ENCODE measurements around the gene MARVELD1. TPM values are rescaled to one million over a fixed set of nuclear protein-coding genes. Genes with fewer than 3 reads are reported as not detected.
A peak's percentile ranks its signal among the peaks of the same experiment; 100 is the strongest.

The MARVELD1 gene
- total and polyA plus RNA-seq, 2 of the 8 experiments (the other 6 are each of a cell fraction or from before 2014, with no cell fraction given) = 28.1 to 37.3 TPM

DNA sequence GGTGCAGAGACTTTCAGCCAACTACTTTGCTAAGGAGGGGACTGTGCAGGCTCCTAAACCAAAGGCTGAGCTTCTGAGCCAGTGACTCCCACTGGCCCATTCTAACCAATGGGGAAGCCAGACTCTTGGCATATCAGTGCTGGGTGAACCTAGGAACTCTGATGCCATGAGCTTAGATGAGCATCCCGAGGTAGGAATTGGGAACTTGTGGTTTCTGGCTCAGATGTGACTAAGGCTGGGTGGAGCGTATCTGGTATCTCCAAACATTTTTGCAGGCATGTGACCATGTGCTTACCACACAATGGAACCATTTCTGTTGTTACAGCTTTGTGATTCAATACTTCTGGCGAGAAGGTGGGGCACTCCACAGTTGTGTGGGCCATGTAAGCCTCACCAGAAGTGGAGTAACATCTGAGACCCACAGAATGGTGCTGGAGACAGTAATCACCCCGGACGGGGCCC is 23.9 kb upstream of the MARVELD1 start:
- H4K91ac ChIP-seq (replicated peaks; ENCODE audit: insufficient read length, low read length) = no peak overlapping the region
- no peak overlapping the region for H3K9ac ChIP-seq (replicated peaks in 1 of 4; ENCODE audit: extremely low read depth in 1 of 4, low read depth in 3 of 4, low read length in 3 of 4)
- H4K8ac ChIP-seq (ENCODE audit: extremely low read depth, insufficient read depth, low read length) = no peak overlapping the region
- H3K9me3 ChIP-seq (ENCODE audit: insufficient read depth in 2 of 2, low read depth in 1 of 2, low read length in 1 of 2) = no peaks in the 10 kb centered on the region
- H3K36me3 ChIP-seq (ENCODE audit: control insufficient read depth in 2 of 4, insufficient read depth in 4 of 4, low read length in 3 of 4) = 0 out of 8 replicates have a peak, but pooled peaks cover 0 to 2% (median 0%) of the 10 kb centered on the region in 4 experiments
- H3K23ac ChIP-seq (ENCODE audit: insufficient read length) = no peak overlapping the region
- no peak overlapping the region for H4K5ac ChIP-seq (ENCODE audit: insufficient read length, low read depth, low read length)
- no peak overlapping the region for H2BK15ac ChIP-seq (ENCODE audit: low read length)
- H3K4me1 ChIP-seq (replicated peaks in 1 of 4; ENCODE audit: control insufficient read depth in 3 of 4, insufficient read depth in 4 of 4, low read length in 3 of 4) = peaks cover 0 to 8% (median 4%) of the 10 kb centered on the region in 4 experiments; a peak in 4 of 7 replicates
- no peak overlapping the region for H3K56ac ChIP-seq (replicated peaks; ENCODE audit: insufficient read length, low read depth, low read length)
- FAIRE-seq = no peak
- no peak overlapping the region for H2AFZ ChIP-seq (ENCODE audit: low read length)
- no peak overlapping the region for H3K14ac ChIP-seq (ENCODE audit: insufficient read length)
- peaks cover 7% of the 10 kb centered on the region; the same call in 1 of the 2 replicates for H3K23me2 ChIP-seq (ENCODE audit: low read depth, low read length)
- no peak overlapping the region for H3K18ac ChIP-seq (ENCODE audit: extremely low read depth, low read length)
- ChIA-PET CTCF (ENCODE audit: partially characterized antibody) (interaction anchor here (1.6 to 6.5 kb wide), 4 partner anchors 13 to 44 kb away, joined by 4 to 50 read pairs (median 38); no protein-coding TSS in a partner anchor), POLR2A (ENCODE audit: partially characterized antibody) (interaction anchor here (1.2 to 5.3 kb wide), 5 partner anchors 12 to 49 kb away, joined by 3 to 42 read pairs (median 4); partner anchors contain the start of genes MARVELD1 and ZFYVE27)
- no peak overlapping the region for H2BK5ac ChIP-seq (ENCODE audit: low read depth, low read length)
- H2BK120ac ChIP-seq (replicated peaks; ENCODE audit: low read depth, low read length) = no peak overlapping the region
- no peak overlapping the region for H2AK5ac ChIP-seq (ENCODE audit: low read depth, low read length)
- H3K79me1 ChIP-seq (ENCODE audit: low read depth, low read length) = no peaks in the 10 kb centered on the region
- DNase-seq (ENCODE audit: low read depth in 1 of 2, low spot score in 2 of 2) = no peak
- peak overlapping the region; percentile 21; the same call in 1 of the 2 replicates for H2BK12ac ChIP-seq (ENCODE audit: low read depth, low read length)
- no peak overlapping the region for H3K4ac ChIP-seq (replicated peaks; ENCODE audit: insufficient read length, low read depth, low read length)
- peaks cover 0 to 7% (median 0%) of the 10 kb centered on the region in 4 experiments; a peak in 2 of 7 replicates for H3K27me3 ChIP-seq (replicated peaks in 1 of 4; ENCODE audit: control insufficient read depth in 3 of 4, extremely low read depth in 1 of 4, insufficient read depth in 3 of 4, low read length in 3 of 4)
- peaks cover 0 to 8% of the 10 kb centered on the region in 2 experiments; a peak in 1 of 4 replicates for H3K79me2 ChIP-seq (ENCODE audit: control insufficient read depth in 1 of 2, insufficient read depth in 2 of 2, low read length in 2 of 2)
- 89% methylated on average over 5 of the region's 5 CpGs; no CpG with 5 or more reads in 1 of the 2 experiments for WGBS, 2 experiments (ENCODE audit: extremely low coverage in 1 of 2, insufficient coverage in 1 of 2, insufficient read length in 1 of 2, insufficient replicate concordance in 2 of 2, low coverage in 1 of 2, low lambda C conversion rate in 2 of 2, missing lambda C conversion rate in 1 of 2)
- H3K4me2 ChIP-seq (ENCODE audit: insufficient read depth in 1 of 2, low read depth in 2 of 2, low read length in 2 of 2) = no peak overlapping the region
- no peak overlapping the region for H2BK20ac ChIP-seq (ENCODE audit: low read length)
- H4K20me1 ChIP-seq (replicated peaks in 1 of 2; ENCODE audit: control insufficient read depth in 1 of 2, insufficient read depth in 2 of 2, low read length in 2 of 2) = peaks cover 0 to 2% of the 10 kb centered on the region in 2 experiments
- H3K4me3 ChIP-seq (ENCODE audit: extremely low read depth in 1 of 4, insufficient read depth in 2 of 4, low read depth in 3 of 4, low read length in 4 of 4) = no peak overlapping the region
- no peak overlapping the region for H3K27ac ChIP-seq (ENCODE audit: low read depth, low read length)
- TF ChIP-seq FOSL1 (IDR thresholded peaks at IDR 0.05; ENCODE audit: insufficient read depth, low read depth, low read length) (no peak), EGR1 (IDR thresholded peaks at IDR 0.05; ENCODE audit: borderline replicate concordance, low read depth, low read length) (no peak), YY1 (IDR thresholded peaks at IDR 0.05; ENCODE audit: low read depth, low read length) (no peak), RXRA (IDR thresholded peaks at IDR 0.05; ENCODE audit: insufficient read depth, low read depth, low read length) (no peak), POLR2A (IDR thresholded peaks at IDR 0.05; ENCODE audit: control extremely low read depth in 1 of 2, low read depth in 2 of 2, low read length in 2 of 2) (no peak), KDM4A (IDR thresholded peaks at IDR 0.05; ENCODE audit: low read depth, low read length, severe bottlenecking) (no peak), CTBP2 (IDR thresholded peaks at IDR 0.05; ENCODE audit: borderline replicate concordance, insufficient read depth, insufficient read length, low read length) (no peak)
- TF ChIP-seq, protein P1, sequence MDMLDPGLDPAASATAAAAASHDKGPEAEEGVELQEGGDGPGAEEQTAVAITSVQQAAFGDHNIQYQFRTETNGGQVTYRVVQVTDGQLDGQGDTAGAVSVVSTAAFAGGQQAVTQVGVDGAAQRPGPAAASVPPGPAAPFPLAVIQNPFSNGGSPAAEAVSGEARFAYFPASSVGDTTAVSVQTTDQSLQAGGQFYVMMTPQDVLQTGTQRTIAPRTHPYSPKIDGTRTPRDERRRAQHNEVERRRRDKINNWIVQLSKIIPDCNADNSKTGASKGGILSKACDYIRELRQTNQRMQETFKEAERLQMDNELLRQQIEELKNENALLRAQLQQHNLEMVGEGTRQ (IDR thresholded peaks at IDR 0.05; ENCODE audit: low read length) = no peak
- TF ChIP-seq, protein P2, sequence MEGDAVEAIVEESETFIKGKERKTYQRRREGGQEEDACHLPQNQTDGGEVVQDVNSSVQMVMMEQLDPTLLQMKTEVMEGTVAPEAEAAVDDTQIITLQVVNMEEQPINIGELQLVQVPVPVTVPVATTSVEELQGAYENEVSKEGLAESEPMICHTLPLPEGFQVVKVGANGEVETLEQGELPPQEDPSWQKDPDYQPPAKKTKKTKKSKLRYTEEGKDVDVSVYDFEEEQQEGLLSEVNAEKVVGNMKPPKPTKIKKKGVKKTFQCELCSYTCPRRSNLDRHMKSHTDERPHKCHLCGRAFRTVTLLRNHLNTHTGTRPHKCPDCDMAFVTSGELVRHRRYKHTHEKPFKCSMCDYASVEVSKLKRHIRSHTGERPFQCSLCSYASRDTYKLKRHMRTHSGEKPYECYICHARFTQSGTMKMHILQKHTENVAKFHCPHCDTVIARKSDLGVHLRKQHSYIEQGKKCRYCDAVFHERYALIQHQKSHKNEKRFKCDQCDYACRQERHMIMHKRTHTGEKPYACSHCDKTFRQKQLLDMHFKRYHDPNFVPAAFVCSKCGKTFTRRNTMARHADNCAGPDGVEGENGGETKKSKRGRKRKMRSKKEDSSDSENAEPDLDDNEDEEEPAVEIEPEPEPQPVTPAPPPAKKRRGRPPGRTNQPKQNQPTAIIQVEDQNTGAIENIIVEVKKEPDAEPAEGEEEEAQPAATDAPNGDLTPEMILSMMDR (IDR thresholded peaks at IDR 0.05; ENCODE audit: control extremely low read depth in 1 of 3, insufficient read depth in 1 of 3, low read depth in 1 of 3, low read length in 3 of 3) = no peak
